ENCODE measurements around the gene MLST8.
A peak's percentile ranks its signal among the peaks of the same experiment; 100 is the strongest.
"Not testable (repeated sequence)": the region's sequence is repeated elsewhere in the genome, so short reads cannot be mapped to it uniquely, and the experiment has no call there.

MLST8 gene

GRCh38 chr16:2191446-2191706, 13.9 kb upstream of the MLST8 start:
- no peak for DNase-seq

- no peak for DNase-seq
Measured at GRCh38 chr16:2194166-2194834, 11.0 kb upstream of the MLST8 start.

- DNase-seq: no peak
Measured at GRCh38 chr16:2194852-2195321, 10.4 kb upstream of the MLST8 start.

GRCh38 chr16:2195322-2196161, 9.7 kb upstream of the MLST8 start:
- no peak for DNase-seq

GRCh38 chr16:2196162-2196980, 8.9 kb upstream of the MLST8 start, which contains the start of gene CASKIN1:
TSS of gene CASKIN1 (minus strand) at chr16:2196605. CDS start at chr16:2196432, 173 bp downstream.
- no peak for DNase-seq

GRCh38 chr16:2196981-2197511, 8.2 kb upstream of the MLST8 start:
- DNase-seq: no peak

- DNase-seq: no peak
Measured at GRCh38 chr16:2197765-2198164, 7.5 kb upstream of the MLST8 start.

GRCh38 chr16:2198283-2198682, 7.0 kb upstream of the MLST8 start:
- DNase-seq: no peak

GRCh38 chr16:2199095-2199494, 6.2 kb upstream of the MLST8 start:
- DNase-seq: no peak

- no peak for DNase-seq
Measured at GRCh38 chr16:2199621-2200139, 5.6 kb upstream of the MLST8 start.

GRCh38 chr16:2200313-2200712, 4.9 kb upstream of the MLST8 start:
- DNase-seq: no peak

GRCh38 chr16:2203119-2203688, 2.0 kb upstream of the MLST8 start:
- not testable (repeated sequence) for DNase-seq

GRCh38 chr16:2204416-2205103, 694 bp upstream of the MLST8 start:
- no peak for DNase-seq

GRCh38 chr16:2205967-2206313, 686 bp downstream of the MLST8 start:
- peak; percentile 61 for DNase-seq

GRCh38 chr16:2206420-2206779, 1.1 kb downstream of the MLST8 start:
- no peak for DNase-seq

GRCh38 chr16:2206780-2207433, 1.7 kb downstream of the MLST8 start:
- no peak for DNase-seq

- DNase-seq: no peak
Measured at GRCh38 chr16:2207872-2208271, 2.6 kb downstream of the MLST8 start.

- DNase-seq: no peak
Measured at GRCh38 chr16:2208308-2208707, 3.1 kb downstream of the MLST8 start.

- DNase-seq: no peak
Measured at GRCh38 chr16:2208772-2209171, 3.5 kb downstream of the MLST8 start.

- no peak for DNase-seq
Measured at GRCh38 chr16:2209258-2210008, 4.2 kb downstream of the MLST8 start.

- DNase-seq: no peak
Measured at GRCh38 chr16:2210009-2210332, 4.7 kb downstream of the MLST8 start.

Measured in NK-92 treated with Interleukin-12 subunit alpha and Interleukin-12 subunit beta, amount 100 ng/mL, for 24 hours (cell line).